ENCODE results near the gene FABP6.
"Not testable (repeated sequence)": the region's sequence is repeated elsewhere in the genome, so short reads cannot be mapped to it uniquely, and the experiment has no call there.

The FABP6 gene

DNA sequence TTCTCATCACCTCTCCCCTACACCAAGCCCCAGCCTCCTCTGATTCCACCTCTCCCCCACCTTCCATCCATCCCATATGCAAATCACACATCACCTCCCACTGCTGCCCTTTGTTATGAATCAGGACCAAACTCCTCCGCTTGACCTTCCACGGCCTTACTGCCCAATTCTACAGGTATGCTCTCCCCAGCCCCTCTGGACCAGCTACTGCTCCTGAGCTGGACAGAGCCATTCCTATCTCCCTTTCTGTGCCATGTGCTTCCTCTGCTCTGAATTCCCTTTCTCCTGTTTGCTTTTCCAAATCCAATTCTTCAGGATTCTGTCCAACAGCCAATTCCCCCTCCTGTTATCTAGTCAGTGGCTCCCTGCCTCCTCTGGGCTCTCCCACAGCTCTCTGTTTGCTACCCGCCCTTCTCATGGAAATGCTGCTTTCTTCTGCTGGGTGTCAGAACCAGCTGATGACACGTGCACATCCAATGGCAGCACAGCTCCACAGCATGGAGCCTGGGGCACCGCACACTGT lies 8.3 kb downstream of the FABP6 start:
- H3K36me3 ChIP-seq (ENCODE audit: insufficient read depth, low read length) = no peaks in the 10 kb centered on the region
- H3K4me1 ChIP-seq (ENCODE audit: insufficient read depth, low read length) = peaks cover 7% of the 10 kb centered on the region; the same call in 1 of the 2 replicates
- H3K9me3 ChIP-seq (ENCODE audit: control insufficient read depth, insufficient read depth, low read length) = no peaks in the 10 kb centered on the region
- no peak overlapping the region for H3K9ac ChIP-seq (ENCODE audit: low read depth, low read length)

DNA sequence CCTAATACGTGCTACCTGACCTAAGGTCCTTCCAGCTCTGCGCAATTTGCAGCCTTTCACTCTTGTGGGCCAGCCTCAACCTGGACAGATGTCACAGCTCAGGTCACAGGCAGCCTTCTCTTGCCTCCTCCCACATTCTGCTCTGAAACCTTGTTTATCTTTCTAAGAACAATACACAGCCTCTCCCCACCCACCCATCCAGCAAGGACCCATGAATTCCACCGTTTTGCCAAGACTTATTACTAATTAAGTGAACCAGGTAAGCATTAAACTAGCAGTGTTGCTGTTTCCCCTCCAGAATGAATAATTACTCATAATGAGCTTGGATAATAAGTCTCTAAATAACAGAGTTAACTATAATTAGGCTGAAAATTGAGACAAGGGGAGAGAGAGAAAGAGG lies 11.0 kb downstream of the FABP6 start:
- H3K9me3 ChIP-seq (ENCODE audit: control insufficient read depth, insufficient read depth, low read length) = no peaks in the 10 kb centered on the region
- no peaks in the 10 kb centered on the region for H3K36me3 ChIP-seq (ENCODE audit: insufficient read depth, low read length)
- peaks cover 7% of the 10 kb centered on the region; the same call in 1 of the 2 replicates for H3K4me1 ChIP-seq (ENCODE audit: insufficient read depth, low read length)
- no peak overlapping the region for H3K9ac ChIP-seq (ENCODE audit: low read depth, low read length)

GRCh38 chr5:160242145-160242544 lies 12.8 kb downstream of the FABP6 start:
- Histone ChIP-seq H3K36me3 (ENCODE audit: insufficient read depth, low read length) (no peaks in the 10 kb centered on the region), H3K9ac (ENCODE audit: low read depth, low read length) (no peak overlapping the region), H3K9me3 (ENCODE audit: control insufficient read depth, insufficient read depth, low read length) (no peaks in the 10 kb centered on the region), H3K4me1 (ENCODE audit: insufficient read depth, low read length) (peaks cover 7% of the 10 kb centered on the region; the same call in 1 of the 2 replicates)

DNA sequence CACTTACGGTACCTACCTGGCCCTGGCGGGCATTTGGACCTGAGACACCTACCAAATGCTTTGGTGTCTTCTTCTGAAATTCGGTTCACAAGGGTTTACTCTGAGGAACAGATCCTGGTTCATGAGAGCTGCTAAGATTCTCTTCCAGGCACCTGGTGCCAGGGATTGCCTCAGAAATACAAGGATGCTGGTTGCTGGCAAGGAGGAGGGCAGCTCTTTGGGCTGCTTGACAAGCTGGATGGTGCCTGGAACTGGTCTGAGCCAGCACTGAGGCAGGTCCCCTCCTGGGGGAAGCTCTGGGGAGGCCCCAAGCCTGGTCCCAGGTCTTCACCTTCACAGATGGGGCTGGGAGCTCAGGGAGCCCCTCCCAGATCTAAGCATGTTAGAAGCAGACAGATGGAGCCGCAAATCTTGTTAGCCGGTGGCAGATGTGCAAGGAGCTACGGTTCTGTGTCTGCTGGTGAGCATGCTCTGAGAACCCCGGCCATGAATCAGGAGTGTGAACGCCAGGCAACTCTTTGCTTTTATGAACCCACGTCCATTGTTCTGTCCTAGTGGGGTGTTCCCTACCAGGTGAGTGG lies 16.3 kb downstream of the FABP6 start:
- no peaks in the 10 kb centered on the region for H3K36me3 ChIP-seq (ENCODE audit: insufficient read depth, low read length)
- 0 out of 2 replicates have a peak, but pooled peaks cover under 1% of the 10 kb centered on the region for H3K4me1 ChIP-seq (ENCODE audit: insufficient read depth, low read length)
- no peaks in the 10 kb centered on the region for H3K9me3 ChIP-seq (ENCODE audit: control insufficient read depth, insufficient read depth, low read length)
- no peak overlapping the region for H3K9ac ChIP-seq (ENCODE audit: low read depth, low read length)

DNA sequence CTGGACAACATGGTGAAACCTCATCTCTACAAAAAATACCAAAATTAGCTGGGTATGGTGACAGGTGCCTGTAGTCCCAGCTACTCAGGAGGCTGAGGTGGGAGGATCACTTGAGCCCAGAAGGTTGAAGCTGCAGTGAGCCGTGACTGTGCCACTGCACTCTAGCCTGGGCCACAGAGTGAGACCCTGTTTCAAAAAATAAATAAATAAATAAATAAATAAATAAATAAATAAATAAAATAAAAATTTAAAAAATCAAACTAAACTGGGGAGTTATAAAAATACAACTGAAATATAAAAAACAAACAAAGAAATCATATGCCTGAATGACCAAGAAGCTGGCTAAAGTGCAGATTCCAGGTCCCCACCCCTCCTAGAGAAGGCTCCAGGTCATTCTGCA lies 20.3 kb downstream of the FABP6 start:
- not testable (repeated sequence) for H3K36me3 ChIP-seq (ENCODE audit: insufficient read depth, low read length); H3K9ac ChIP-seq (ENCODE audit: low read depth, low read length); H3K4me1 ChIP-seq (ENCODE audit: insufficient read depth, low read length); H3K9me3 ChIP-seq (ENCODE audit: control insufficient read depth, insufficient read depth, low read length)

- Histone ChIP-seq H3K4me1 (ENCODE audit: insufficient read depth, low read length) (no peaks in the 10 kb centered on the region), H3K9ac (ENCODE audit: low read depth, low read length) (no peak overlapping the region), H3K36me3 (ENCODE audit: insufficient read depth, low read length) (peaks cover 5% of the 10 kb centered on the region; the same call in 1 of the 2 replicates), H3K9me3 (ENCODE audit: control insufficient read depth, insufficient read depth, low read length) (no peaks in the 10 kb centered on the region)
These were observed 20.9 kb downstream of the FABP6 start for GRCh38 chr5:160250226-160250625.

GRCh38 chr5:160250826-160251225 lies 21.5 kb downstream of the FABP6 start:
- Histone ChIP-seq H3K9me3 (ENCODE audit: control insufficient read depth, insufficient read depth, low read length) (no peaks in the 10 kb centered on the region), H3K9ac (ENCODE audit: low read depth, low read length) (no peak overlapping the region), H3K4me1 (ENCODE audit: insufficient read depth, low read length) (no peaks in the 10 kb centered on the region), H3K36me3 (ENCODE audit: insufficient read depth, low read length) (peaks cover 9% of the 10 kb centered on the region; the same call in 1 of the 2 replicates)

- H3K36me3 ChIP-seq (ENCODE audit: insufficient read depth, low read length) = peaks cover 9% of the 10 kb centered on the region; the same call in 1 of the 2 replicates
- no peaks in the 10 kb centered on the region for H3K9me3 ChIP-seq (ENCODE audit: control insufficient read depth, insufficient read depth, low read length)
- H3K9ac ChIP-seq (ENCODE audit: low read depth, low read length) = no peak overlapping the region
- no peaks in the 10 kb centered on the region for H3K4me1 ChIP-seq (ENCODE audit: insufficient read depth, low read length)
These were observed 22.3 kb downstream of the FABP6 start for GRCh38 chr5:160251406-160252155.

DNA sequence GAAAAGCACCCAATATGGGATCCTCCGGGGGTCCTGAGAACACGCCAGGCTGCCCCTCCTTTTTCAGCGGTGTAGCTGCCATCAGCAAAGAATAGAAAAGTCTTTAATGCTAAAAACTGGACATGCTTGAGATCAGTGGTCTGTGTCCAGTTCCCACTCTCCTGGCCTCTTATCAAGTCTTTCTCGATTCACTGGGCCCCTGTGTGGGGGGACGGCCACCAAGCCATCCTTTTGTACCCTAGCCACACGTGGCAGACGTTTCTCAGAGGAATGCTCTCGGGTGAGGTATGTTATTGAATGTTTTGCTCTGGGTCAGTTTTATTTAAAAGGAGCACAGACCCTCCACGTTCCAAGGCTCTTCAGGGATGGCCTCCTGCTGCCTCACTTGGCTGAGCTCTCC lies 23.6 kb downstream of the FABP6 start:
- Histone ChIP-seq H3K9ac (ENCODE audit: low read depth, low read length) (no peak overlapping the region), H3K4me1 (ENCODE audit: insufficient read depth, low read length) (no peaks in the 10 kb centered on the region), H3K36me3 (ENCODE audit: insufficient read depth, low read length) (peaks cover 9% of the 10 kb centered on the region; the same call in 1 of the 2 replicates), H3K9me3 (ENCODE audit: control insufficient read depth, insufficient read depth, low read length) (no peaks in the 10 kb centered on the region)

- no peaks in the 10 kb centered on the region for H3K9me3 ChIP-seq (ENCODE audit: control insufficient read depth, insufficient read depth, low read length)
- H3K9ac ChIP-seq (ENCODE audit: low read depth, low read length) = no peak overlapping the region
- H3K36me3 ChIP-seq (ENCODE audit: insufficient read depth, low read length) = peaks cover 9% of the 10 kb centered on the region; the same call in 1 of the 2 replicates
- H3K4me1 ChIP-seq (ENCODE audit: insufficient read depth, low read length) = no peaks in the 10 kb centered on the region
These were observed 24.1 kb downstream of the FABP6 start for GRCh38 chr5:160253441-160253840.

- Histone ChIP-seq H3K9me3 (ENCODE audit: control insufficient read depth, insufficient read depth, low read length) (no peaks in the 10 kb centered on the region), H3K9ac (ENCODE audit: low read depth, low read length) (no peak overlapping the region), H3K4me1 (ENCODE audit: insufficient read depth, low read length) (no peaks in the 10 kb centered on the region), H3K36me3 (ENCODE audit: insufficient read depth, low read length) (peaks cover 9% of the 10 kb centered on the region; the same call in 1 of the 2 replicates)
These were observed 25.4 kb downstream of the FABP6 start for GRCh38 chr5:160254706-160255105.

DNA sequence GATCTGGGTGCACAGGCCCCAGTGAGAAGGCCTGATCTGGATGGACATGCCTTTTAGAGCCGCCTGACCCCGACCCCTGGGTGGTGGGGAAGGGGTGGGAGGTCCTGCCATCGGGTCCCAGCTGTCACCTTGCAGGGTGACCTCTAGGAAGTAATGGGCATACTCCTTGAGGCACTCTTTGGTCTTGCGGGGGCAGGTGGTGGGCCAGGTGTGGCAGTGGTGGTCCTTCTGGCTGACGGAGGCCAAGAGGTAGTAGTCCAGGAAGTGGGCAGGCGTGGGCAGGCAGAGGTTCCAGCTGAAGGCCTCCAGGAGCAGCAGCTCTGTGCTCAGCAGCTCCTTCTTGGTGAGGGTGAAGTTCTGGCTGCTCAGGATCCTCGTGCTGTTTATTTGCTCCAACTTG lies 30.0 kb downstream of the FABP6 start:
- peaks cover 24% of the 10 kb centered on the region for H3K4me1 ChIP-seq (ENCODE audit: insufficient read depth, low read length)
- no peaks in the 10 kb centered on the region for H3K9me3 ChIP-seq (ENCODE audit: control insufficient read depth, insufficient read depth, low read length)
- H3K36me3 ChIP-seq (ENCODE audit: insufficient read depth, low read length) = peaks cover 5% of the 10 kb centered on the region; the same call in 1 of the 2 replicates
- no peak overlapping the region for H3K9ac ChIP-seq (ENCODE audit: low read depth, low read length)

DNA sequence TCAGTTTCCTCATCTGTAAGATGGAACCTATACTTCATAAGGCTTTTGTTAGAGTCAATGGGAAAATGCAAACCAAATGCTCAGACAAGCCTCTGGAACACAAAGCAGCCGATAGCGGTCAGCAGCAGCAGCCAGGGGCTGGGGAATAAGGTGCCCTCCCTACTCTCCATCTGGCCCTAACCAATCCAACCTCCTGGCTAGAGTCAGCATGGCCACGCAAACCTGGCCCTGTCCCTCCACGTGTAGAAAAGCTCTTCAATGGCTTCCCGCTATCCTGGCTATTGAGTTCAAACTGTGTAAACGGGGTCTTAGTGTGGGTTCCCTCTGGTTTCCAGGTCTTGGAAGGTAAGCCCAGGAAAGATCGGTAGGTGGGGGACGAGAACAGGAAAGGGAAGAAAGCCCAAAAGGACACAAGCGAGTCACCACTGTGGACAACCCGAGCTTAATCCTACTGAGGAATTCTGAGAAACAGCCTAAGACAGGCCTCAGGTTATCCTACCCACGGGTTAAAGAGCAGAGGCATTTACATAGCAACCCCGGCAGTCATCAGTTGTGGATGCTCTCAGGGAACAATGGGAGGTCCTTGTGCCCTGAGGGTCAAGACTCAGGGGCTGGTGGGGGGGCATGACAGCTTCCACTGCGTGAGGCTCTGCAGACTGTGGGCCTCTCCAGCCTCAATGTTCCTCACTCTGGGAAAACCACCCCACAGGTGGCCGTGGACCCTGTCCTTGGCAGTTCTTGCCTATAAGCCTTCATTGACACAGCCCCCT lies 30.9 kb downstream of the FABP6 start:
- Histone ChIP-seq H3K4me1 (ENCODE audit: insufficient read depth, low read length) (peaks cover 24% of the 10 kb centered on the region), H3K36me3 (ENCODE audit: insufficient read depth, low read length) (peaks cover 5% of the 10 kb centered on the region; the same call in 1 of the 2 replicates), H3K9ac (ENCODE audit: low read depth, low read length) (no peak overlapping the region)

More for the DNA sequence above, 30.9 kb downstream of the FABP6 start:
- no peaks in the 10 kb centered on the region for H3K9me3 ChIP-seq (ENCODE audit: control insufficient read depth, insufficient read depth, low read length)

Data from ES-I3 (cell line).